Activated CD4-positive, alpha-beta T cell treated with anti-CD3 and anti-CD28 coated beads, Interleukin-2, amount 10 ng/mL, durations not matched to agents 24 days and 14 days (primary cell): ENCODE results near the gene DLD. TPM values are rescaled to one million over a fixed set of nuclear protein-coding genes. Genes with fewer than 3 reads are reported as not detected.
A peak's percentile ranks its signal among the peaks of the same experiment; 100 is the strongest.
"Not testable (repeated sequence)": the region's sequence is repeated elsewhere in the genome, so short reads cannot be mapped to it uniquely, and the experiment has no call there.

Experiments
- DNase-seq: peaks from one replicate; pipeline ENCODE4 v3.0.0; 2022
- H3K27ac Mint-ChIP-seq: one replicate; pipeline ENCODE4 v1.8.0; 2022; ENCODE audit warnings: mild to moderate bottlenecking, mixed read lengths
- H3K27me3 Mint-ChIP-seq: one replicate; pipeline ENCODE4 v1.8.0; 2022; ENCODE audit warnings: mixed read lengths
- H3K36me3 Mint-ChIP-seq: one replicate; pipeline ENCODE4 v1.8.0; 2022; ENCODE audit warnings: low read depth, mild to moderate bottlenecking, mixed read lengths
- H3K4me1 Mint-ChIP-seq: one replicate; pipeline ENCODE4 v1.8.0; 2021; ENCODE audit warnings: mixed read lengths
- H3K4me3 Mint-ChIP-seq: one replicate; pipeline ENCODE4 v1.8.0; 2022; ENCODE audit warnings: mild to moderate bottlenecking, moderate library complexity, mixed read lengths
- H3K9me3 Mint-ChIP-seq: one replicate; pipeline ENCODE4 v1.8.0; 2021; ENCODE audit warnings: mixed read lengths
- intact Hi-C: fragments of 100-400 bp; cut with micrococcal nuclease; formaldehyde crosslinking; loops from one replicate; pipeline ENCODE4 v1.15.1; 2023
- total RNA-seq: library from RNA; stranded (reverse); gene quantifications from 2 replicates; pipeline ENCODE4 v1.2.3, GENCODE V29; 2022

Gene DLD
- total RNA-seq, 1 donor from 2014 or later = 119 TPM

DNA sequence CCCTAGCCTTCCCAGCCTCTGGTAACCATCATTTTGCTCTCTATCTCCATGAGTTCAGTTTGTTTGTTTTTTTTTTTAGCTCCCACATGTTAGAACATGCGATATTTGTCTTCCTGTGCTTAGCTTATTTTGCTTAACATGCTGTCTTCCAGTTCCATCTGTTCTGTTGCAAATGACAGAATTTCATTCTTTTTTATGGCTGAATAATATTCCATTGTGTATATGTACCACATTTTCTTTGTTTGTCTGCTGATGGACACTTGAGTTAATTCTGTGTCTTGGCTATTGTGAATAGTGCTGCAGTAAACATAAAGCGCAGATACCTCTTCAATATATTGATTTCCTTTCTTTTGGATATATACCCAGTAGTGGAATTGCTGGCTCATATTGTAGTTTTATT is 21.0 kb downstream of the DLD start:
- H3K36me3 Mint-ChIP-seq = peaks cover 70% of the 10 kb centered on the region
- intact Hi-C loops = no loop called here
- H3K27ac Mint-ChIP-seq = no peak overlapping the region
- peaks cover 11% of the 10 kb centered on the region for H3K4me1 Mint-ChIP-seq
- H3K4me3 Mint-ChIP-seq = no peak overlapping the region
- H3K9me3 Mint-ChIP-seq = peaks cover 5% of the 10 kb centered on the region
- DNase-seq = no peak
- H3K27me3 Mint-ChIP-seq = no peaks in the 10 kb centered on the region

DNA sequence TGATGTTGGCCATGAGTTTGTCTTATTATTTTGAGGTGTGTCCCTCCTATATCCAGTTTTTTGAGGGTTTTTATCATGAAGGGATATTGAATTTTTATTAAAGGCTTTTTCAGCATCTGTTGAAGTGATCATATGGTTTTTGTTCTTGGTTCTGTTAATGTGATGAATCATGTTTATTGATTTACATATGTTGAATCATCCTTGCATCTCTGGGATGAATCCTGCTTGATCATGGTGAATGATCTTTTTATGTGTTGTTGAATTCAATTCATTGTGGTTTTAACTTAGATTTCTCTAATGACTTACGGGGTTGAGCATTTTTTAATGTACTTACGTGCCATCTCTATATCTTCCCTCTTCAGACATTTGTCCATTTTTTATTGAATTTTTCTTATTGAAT is 22.9 kb downstream of the DLD start:
- H3K4me3 Mint-ChIP-seq = no peak overlapping the region
- no peaks in the 10 kb centered on the region for H3K27me3 Mint-ChIP-seq
- H3K4me1 Mint-ChIP-seq = peaks cover 11% of the 10 kb centered on the region
- H3K27ac Mint-ChIP-seq = no peak overlapping the region
- H3K36me3 Mint-ChIP-seq = peaks cover 75% of the 10 kb centered on the region
- no peak for DNase-seq
- H3K9me3 Mint-ChIP-seq = peaks cover 5% of the 10 kb centered on the region
- intact Hi-C loops = no loop called here

DNA sequence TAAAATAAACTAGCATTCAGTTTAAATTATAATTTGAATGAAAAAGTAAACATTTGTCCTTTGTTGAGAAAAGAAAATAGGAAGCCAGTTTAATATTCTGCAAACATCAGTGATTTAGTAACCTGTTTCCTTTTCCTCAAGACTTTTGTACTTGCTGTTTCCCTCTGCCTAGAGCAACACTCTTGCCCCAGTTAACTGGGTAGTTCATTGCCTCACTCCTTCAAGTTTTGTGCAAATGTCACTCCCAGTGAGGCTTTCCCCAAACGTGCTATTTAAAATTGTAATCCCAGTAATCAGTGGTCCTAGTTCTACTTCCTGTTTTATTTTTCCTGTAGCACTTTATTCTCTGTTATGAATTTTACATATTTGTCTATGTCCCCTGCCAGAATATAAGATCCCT is 23.8 kb downstream of the DLD start:
- H3K9me3 Mint-ChIP-seq = peaks cover 5% of the 10 kb centered on the region
- H3K4me1 Mint-ChIP-seq = peaks cover 11% of the 10 kb centered on the region
- intact Hi-C loops = no loop called here
- H3K4me3 Mint-ChIP-seq = no peak overlapping the region
- peaks cover 73% of the 10 kb centered on the region for H3K36me3 Mint-ChIP-seq
- DNase-seq = no peak
- no peaks in the 10 kb centered on the region for H3K27me3 Mint-ChIP-seq
- no peak overlapping the region for H3K27ac Mint-ChIP-seq

DNA sequence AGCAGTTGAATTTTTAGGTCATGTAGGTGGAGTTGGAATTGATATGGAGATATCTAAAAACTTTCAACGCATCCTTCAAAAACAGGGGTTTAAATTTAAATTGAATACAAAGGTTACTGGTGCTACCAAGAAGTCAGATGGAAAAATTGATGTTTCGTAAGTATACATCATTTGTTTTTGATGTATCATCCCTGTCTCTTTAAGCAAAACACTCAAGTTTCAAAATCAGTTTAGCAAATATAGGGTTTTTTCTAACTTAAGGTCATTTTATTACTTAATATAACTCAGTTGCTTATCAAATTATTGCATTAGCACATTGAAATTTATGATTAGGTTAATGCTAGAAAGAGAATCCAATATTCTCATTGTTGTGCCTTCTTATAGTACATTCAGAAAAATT is 24.6 kb downstream of the DLD start:
- intact Hi-C loops = no loop called here
- no peaks in the 10 kb centered on the region for H3K27me3 Mint-ChIP-seq
- H3K36me3 Mint-ChIP-seq = peaks cover 73% of the 10 kb centered on the region
- H3K4me3 Mint-ChIP-seq = no peak overlapping the region
- DNase-seq = no peak
- no peak overlapping the region for H3K27ac Mint-ChIP-seq
- H3K9me3 Mint-ChIP-seq = peaks cover 5% of the 10 kb centered on the region
- peaks cover 13% of the 10 kb centered on the region for H3K4me1 Mint-ChIP-seq

DNA sequence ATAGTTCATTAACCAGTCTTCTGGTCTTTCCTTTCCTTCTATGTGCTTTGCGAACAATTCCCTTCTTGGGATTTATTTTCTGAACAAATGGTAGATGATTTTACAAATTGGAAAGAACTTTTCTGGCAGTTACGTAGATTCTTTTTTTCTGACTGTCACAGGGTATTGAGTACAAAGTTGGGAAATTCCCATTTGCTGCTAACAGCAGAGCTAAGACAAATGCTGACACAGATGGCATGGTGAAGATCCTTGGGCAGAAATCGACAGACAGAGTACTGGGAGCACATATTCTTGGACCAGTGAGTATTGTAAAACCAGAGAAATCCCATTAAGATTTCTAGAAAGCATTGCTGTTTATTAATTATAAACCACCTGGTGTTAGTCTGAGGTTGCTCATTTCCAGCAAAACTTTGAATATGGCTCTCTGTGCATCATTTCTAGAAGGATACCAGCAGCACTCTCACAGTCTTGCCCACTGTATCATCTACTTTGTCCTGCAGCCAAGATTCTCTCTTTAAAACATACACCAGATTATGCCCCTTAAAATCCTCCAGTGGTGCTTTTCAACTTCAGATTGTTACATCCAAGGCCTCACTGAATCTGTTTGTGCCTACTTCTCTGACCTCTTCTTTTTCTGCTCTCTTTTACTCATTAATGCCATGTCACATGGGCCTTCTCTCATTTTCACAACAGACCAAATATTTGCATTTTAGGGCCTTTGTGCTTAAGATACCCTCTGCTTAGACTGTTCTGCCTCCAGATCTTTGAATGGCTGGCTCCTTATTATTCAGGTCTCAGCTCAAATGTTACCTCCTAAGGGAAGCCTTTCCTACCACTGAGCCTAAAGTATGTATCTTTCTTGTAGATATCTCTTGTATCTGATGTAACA is 27.0 kb downstream of the DLD start:
- H3K4me1 Mint-ChIP-seq = peaks cover 18% of the 10 kb centered on the region
- no peak overlapping the region for H3K4me3 Mint-ChIP-seq
- no peaks in the 10 kb centered on the region for H3K27me3 Mint-ChIP-seq
- no peak overlapping the region for H3K27ac Mint-ChIP-seq
- no peaks in the 10 kb centered on the region for H3K9me3 Mint-ChIP-seq
- intact Hi-C loops = no loop called here
- no peak for DNase-seq
- H3K36me3 Mint-ChIP-seq = peaks cover 74% of the 10 kb centered on the region

DNA sequence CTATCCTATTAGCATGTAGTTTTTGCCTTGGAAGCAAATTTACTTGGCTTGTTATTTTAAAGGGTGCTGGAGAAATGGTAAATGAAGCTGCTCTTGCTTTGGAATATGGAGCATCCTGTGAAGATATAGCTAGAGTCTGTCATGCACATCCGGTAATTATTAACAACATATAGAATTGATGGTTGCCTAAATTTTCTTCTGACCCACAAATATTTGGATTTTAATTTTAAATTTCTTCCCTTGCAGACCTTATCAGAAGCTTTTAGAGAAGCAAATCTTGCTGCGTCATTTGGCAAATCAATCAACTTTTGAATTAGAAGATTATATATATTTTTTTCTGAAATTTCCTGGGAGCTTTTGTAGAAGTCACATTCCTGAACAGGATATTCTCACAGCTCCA is 28.0 kb downstream of the DLD start:
- intact Hi-C loops = no loop called here
- H3K4me1 Mint-ChIP-seq = peaks cover 16% of the 10 kb centered on the region
- no peaks in the 10 kb centered on the region for H3K27me3 Mint-ChIP-seq
- no peaks in the 10 kb centered on the region for H3K9me3 Mint-ChIP-seq
- H3K27ac Mint-ChIP-seq = no peak overlapping the region
- no peak for DNase-seq
- H3K4me3 Mint-ChIP-seq = no peak overlapping the region
- peaks cover 70% of the 10 kb centered on the region for H3K36me3 Mint-ChIP-seq

DNA sequence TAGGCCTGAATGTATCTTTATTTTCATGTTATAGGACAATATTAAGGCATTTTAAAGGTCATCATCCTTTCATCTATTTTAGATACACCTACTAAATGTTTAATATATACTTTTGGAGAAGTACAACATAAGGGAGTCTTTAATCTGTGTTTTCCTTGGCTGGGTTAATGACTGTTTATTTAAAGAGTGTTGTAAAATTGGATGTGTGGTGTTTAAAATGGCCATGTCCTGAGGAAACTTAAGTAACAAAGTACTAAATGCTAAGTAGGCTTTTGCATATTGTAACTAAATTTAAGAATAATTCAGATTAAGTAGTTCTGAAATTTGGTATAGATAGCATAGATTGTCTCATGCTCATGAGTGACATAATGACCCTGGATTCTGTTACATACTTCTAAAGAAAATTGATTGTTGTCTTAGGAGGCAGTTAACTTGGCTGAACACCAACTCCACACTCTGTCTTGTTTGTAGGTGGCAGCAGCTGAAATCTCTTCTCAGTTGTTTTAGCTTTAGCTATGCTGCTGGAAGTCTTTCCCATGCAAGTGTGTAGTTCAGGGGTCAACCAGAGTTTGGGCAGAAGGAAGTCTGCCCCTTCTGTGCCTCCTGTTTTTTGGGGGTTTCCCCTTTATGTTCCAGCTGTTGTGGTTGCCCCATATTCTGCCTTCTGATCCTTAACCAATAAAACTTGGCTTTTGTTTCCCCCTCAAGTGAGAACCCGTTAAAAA is 29.2 kb downstream of the DLD start:
- no peak for DNase-seq
- Mint-ChIP-seq H3K27me3 (no peaks in the 10 kb centered on the region), H3K4me3 (no peak overlapping the region), H3K4me1 (peaks cover 22% of the 10 kb centered on the region), H3K36me3 (peaks cover 69% of the 10 kb centered on the region), H3K9me3 (no peaks in the 10 kb centered on the region), H3K27ac (no peak overlapping the region)
- intact Hi-C loops = no loop called here

DNA sequence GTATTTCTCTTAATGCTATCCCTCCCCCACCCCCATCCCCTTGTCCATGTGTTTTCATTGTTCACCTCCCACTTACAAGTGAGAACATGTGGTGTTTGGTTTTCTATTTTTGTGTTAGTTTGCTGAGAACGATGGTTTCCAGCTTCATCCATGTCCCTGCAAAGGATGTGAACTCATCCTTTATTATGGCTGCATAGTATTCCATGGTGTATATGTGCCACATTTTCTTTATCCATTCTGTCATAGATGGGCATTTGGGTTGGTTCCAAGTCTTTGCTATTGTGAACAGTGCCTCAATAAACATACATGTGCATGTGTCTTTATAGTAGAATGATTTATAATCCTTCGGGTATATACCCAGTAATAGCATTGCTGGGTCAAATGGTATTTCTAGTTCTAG is 30.8 kb downstream of the DLD start:
- H3K9me3 Mint-ChIP-seq, H3K27ac Mint-ChIP-seq, DNase-seq, intact Hi-C loops, H3K4me3 Mint-ChIP-seq, H3K27me3 Mint-ChIP-seq: not testable (repeated sequence)
- H3K36me3 Mint-ChIP-seq = peaks cover 75% of the 10 kb centered on the region
- H3K4me1 Mint-ChIP-seq = peaks cover 22% of the 10 kb centered on the region

DNA sequence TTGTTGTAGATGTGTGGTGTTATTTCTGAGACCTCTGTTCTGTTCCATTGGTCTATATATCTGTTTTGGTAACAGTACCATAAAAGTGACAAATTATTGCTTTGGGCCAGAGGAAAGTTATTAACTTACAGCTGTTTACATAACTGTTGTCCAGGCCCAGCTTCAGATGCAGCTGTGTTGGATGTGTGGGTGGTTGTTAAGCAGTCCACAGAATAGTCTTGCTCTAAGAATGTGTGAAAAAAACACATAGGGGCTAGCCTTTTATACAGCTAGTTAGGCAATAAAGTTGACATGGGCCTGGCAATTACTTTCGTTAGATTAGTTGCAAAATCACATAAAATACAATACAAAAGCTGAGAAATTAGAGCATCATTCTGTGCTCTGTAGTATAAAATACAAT is 31.9 kb downstream of the DLD start:
- no peak overlapping the region for H3K27ac Mint-ChIP-seq
- DNase-seq = no peak
- no peaks in the 10 kb centered on the region for H3K9me3 Mint-ChIP-seq
- no peak overlapping the region for H3K4me3 Mint-ChIP-seq
- peaks cover 72% of the 10 kb centered on the region for H3K36me3 Mint-ChIP-seq
- H3K27me3 Mint-ChIP-seq = no peaks in the 10 kb centered on the region
- intact Hi-C loops = no loop called here
- H3K4me1 Mint-ChIP-seq = peaks cover 22% of the 10 kb centered on the region

DNA sequence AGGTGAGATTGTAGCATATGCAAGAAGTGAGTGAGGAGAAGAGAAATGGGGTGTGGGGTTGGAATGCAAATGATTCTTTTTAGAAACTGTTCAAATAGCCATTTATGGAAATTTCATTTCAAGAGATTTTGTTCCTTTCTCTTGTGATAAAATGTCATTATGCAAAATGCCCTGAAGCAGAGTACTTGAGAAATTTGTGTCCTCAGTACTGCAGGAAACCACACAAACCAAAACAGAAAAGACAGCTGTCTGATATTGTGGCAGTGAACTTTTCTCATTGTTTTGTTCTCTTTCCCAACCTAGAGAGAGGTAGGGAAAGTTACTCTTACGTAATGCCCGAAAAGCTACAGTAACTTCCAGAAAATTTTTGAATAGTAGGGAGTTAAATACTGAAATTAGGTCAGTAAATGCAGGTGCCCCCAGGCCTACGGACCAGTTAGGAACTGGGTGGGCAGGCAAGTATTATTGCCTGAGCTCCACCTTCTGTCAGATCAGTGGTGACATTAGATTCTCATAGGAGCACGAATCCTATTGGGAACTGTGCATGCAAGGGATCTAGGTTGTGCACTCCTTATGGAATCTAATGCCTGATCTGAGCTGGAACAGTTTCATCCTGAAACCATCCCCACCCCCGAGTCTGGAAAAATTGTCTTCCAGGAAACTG is 34.0 kb downstream of the DLD start:
- H3K4me1 Mint-ChIP-seq = peaks cover 22% of the 10 kb centered on the region
- peaks cover 63% of the 10 kb centered on the region for H3K36me3 Mint-ChIP-seq
- peak overlapping the region; percentile 21 for H3K27ac Mint-ChIP-seq
- H3K4me3 Mint-ChIP-seq = peak overlapping the region; percentile 1
- DNase-seq = no peak
- no peaks in the 10 kb centered on the region for H3K9me3 Mint-ChIP-seq
- intact Hi-C loops = no loop called here
- no peaks in the 10 kb centered on the region for H3K27me3 Mint-ChIP-seq

DNA sequence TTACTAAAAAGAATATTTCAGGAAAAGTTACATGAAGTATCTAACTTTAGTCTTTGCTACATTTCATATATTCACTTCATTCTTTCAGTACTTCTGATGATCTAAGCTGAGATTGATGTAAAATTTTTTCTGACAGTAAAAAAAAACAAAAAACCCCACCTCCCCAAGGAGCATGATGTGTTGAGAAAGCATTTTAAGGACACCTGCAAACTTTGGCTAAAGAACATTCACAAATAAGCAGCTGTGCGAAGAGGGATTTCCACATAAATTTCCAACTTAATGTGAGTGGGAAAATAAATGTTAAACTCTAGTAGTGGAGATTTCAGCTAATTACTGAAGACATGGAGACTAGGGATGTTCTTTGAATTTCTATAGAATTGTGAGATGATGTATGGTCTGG is 35.5 kb downstream of the DLD start:
- no peak overlapping the region for H3K27ac Mint-ChIP-seq
- H3K4me1 Mint-ChIP-seq = peaks cover 19% of the 10 kb centered on the region
- no peak overlapping the region for H3K4me3 Mint-ChIP-seq
- no peaks in the 10 kb centered on the region for H3K9me3 Mint-ChIP-seq
- intact Hi-C loops = no loop called here
- DNase-seq = no peak
- no peaks in the 10 kb centered on the region for H3K27me3 Mint-ChIP-seq
- peaks cover 51% of the 10 kb centered on the region for H3K36me3 Mint-ChIP-seq

DNA sequence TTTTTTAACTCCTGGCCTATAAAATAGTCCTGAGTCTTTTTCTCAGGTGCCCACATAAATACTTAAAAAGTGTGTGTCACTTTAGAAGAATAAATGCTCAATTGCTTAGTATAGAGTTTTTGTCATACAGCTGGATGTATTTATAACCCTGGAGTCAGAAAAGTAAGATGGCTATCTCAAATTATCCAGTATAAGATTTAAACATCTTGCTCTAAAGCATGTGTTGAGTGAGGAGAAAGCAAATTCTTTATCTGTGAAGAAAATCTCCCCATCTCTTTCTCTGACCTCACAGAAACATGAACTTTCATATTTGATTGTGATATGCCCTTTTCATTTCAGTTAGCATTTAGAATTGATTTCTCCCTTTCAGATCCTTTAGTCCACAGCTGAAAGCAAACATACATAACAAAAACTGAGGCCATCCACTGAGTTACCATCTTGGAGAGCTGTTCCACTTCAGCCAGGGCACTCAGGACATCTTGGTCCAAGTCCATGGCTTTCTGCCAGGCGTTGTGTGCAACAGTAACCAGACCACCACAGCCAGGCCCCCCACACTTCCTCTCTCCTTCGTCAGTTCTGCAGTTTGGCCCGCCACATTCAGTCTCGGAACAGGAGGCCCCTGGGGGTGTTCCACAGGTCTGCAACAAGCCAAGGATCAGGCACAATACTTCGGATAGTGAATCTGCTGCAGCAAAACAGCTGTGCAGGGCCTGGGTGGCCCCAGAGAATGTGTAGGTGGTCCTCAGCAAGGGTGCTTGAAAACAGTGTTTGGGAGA is 40.9 kb downstream of the DLD start:
- no peak overlapping the region for H3K27ac Mint-ChIP-seq
- intact Hi-C loops = no loop called here
- peaks cover 6% of the 10 kb centered on the region for H3K4me1 Mint-ChIP-seq
- H3K4me3 Mint-ChIP-seq = no peak overlapping the region
- H3K27me3 Mint-ChIP-seq = no peaks in the 10 kb centered on the region
- no peaks in the 10 kb centered on the region for H3K9me3 Mint-ChIP-seq
- DNase-seq = no peak
- H3K36me3 Mint-ChIP-seq = peaks cover 27% of the 10 kb centered on the region

DNA sequence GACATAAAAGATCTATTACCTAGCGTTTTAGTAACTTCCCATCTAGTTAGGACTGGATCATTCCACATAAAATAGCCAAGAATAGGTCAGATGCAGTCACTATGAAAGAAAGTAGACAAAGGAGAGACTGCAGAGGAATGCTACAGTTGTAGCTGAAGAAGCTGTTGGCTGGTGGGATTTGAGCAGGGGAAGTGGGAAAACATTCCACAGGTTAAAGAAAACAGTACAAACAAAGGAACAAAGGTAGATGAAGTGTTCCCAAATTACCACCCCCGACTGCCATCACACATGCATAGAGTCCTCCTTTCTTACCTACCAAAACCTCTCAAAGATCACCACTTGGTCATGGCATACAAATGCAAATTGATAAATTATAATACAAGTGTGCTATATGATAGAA is 41.8 kb downstream of the DLD start:
- H3K27me3 Mint-ChIP-seq = no peaks in the 10 kb centered on the region
- peaks cover 22% of the 10 kb centered on the region for H3K36me3 Mint-ChIP-seq
- no peak overlapping the region for H3K4me3 Mint-ChIP-seq
- no peak for DNase-seq
- no peak overlapping the region for H3K27ac Mint-ChIP-seq
- H3K4me1 Mint-ChIP-seq = peaks cover 7% of the 10 kb centered on the region
- H3K9me3 Mint-ChIP-seq = no peaks in the 10 kb centered on the region
- intact Hi-C loops = no loop called here
